Progenitor cell of endocrine pancreas (in vitro differentiated cells): ENCODE measurements around the gene PLEKHG4B. TPM values are rescaled to one million over a fixed set of nuclear protein-coding genes. Genes with fewer than 3 reads are reported as not detected.

Source experiments
- DNase-seq: peaks from one replicate; pipeline ENCODE4 v3.0.0; 2021; ENCODE audit warnings: low spot score; ENCODE audit not compliant: unreplicated experiment
- H3K27ac Mint-ChIP-seq: 2 replicates; pipeline ENCODE4 v1.8.0; 2021; ENCODE audit warnings: mild to moderate bottlenecking, moderate library complexity, mixed read lengths
- H3K27me3 Mint-ChIP-seq: 2 replicates; pipeline ENCODE4 v1.8.0; 2021; ENCODE audit warnings: mixed read lengths
- H3K36me3 Mint-ChIP-seq: 2 replicates; pipeline ENCODE4 v1.8.0; 2022; ENCODE audit warnings: mixed read lengths; ENCODE audit not compliant: insufficient read depth
- H3K4me1 Mint-ChIP-seq: 2 replicates; pipeline ENCODE4 v1.8.0; 2021; ENCODE audit warnings: low read depth, mixed read lengths
- H3K4me3 Mint-ChIP-seq: 2 replicates; pipeline ENCODE4 v1.8.0; 2021; ENCODE audit warnings: low read depth, mild to moderate bottlenecking, moderate library complexity, mixed read lengths
- H3K9me3 Mint-ChIP-seq: 2 replicates; pipeline ENCODE4 v1.8.0; 2021; ENCODE audit warnings: low read depth, mixed read lengths
- total RNA-seq: library from RNA; stranded (reverse); gene quantifications from 2 replicates; pipeline ENCODE4 v1.2.1, GENCODE V29; 2021
- TF ChIP-seq, protein P1 (sequence below): fragments of 200-600 bp; sonication (generic); IDR thresholded peaks from one replicate; pipeline ENCODE4 v1.5.0; 2021; ENCODE audit warnings: antibody characterized with exemption, mild to moderate bottlenecking; ENCODE audit not compliant: unreplicated experiment

PLEKHG4B gene
- total RNA-seq, 1 donor from 2014 or later, result 59.5 TPM

DNA sequence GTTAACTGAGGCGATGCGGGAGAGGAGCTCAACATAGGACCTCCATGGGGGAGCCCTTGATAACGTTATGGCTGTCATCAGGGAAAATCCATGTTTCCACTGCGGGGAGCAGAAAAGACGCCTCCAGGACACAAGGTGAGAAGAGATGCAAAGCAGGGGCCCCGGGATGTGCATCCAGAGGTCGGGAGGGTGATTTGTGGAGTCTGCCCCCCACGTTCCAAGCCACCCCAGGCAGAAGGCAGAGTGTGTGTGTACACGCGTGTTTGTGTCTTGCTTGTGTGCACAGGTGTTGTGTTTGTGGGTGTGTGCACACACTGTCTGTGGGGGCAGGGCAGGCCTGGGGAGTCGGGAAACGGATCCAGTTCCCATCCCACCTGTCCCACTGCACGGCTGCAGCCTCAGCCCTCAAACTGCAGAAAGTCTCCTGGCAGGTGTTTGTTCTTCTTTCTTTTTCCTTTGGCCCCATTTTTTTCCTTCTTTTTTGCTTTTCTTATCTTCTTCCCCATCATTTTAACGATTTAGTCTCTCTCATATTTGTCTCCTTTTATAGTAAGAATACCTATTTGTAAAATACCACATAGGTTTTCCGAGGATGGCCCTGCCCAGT lies 17.4 kb upstream of the PLEKHG4B start:
- no peak overlapping the region for H3K4me3 Mint-ChIP-seq
- TF ChIP-seq, protein P1, sequence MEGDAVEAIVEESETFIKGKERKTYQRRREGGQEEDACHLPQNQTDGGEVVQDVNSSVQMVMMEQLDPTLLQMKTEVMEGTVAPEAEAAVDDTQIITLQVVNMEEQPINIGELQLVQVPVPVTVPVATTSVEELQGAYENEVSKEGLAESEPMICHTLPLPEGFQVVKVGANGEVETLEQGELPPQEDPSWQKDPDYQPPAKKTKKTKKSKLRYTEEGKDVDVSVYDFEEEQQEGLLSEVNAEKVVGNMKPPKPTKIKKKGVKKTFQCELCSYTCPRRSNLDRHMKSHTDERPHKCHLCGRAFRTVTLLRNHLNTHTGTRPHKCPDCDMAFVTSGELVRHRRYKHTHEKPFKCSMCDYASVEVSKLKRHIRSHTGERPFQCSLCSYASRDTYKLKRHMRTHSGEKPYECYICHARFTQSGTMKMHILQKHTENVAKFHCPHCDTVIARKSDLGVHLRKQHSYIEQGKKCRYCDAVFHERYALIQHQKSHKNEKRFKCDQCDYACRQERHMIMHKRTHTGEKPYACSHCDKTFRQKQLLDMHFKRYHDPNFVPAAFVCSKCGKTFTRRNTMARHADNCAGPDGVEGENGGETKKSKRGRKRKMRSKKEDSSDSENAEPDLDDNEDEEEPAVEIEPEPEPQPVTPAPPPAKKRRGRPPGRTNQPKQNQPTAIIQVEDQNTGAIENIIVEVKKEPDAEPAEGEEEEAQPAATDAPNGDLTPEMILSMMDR, result no peak
- H3K36me3 Mint-ChIP-seq, result no peaks in the 10 kb centered on the region
- peaks cover 19% of the 10 kb centered on the region for H3K27me3 Mint-ChIP-seq
- no peaks in the 10 kb centered on the region for H3K9me3 Mint-ChIP-seq
- no peak for DNase-seq
- peak overlapping the region; percentile 56 for H3K27ac Mint-ChIP-seq
- H3K4me1 Mint-ChIP-seq, result peaks cover 2% of the 10 kb centered on the region

- Mint-ChIP-seq H3K27me3 (peaks cover 19% of the 10 kb centered on the region), H3K36me3 (no peaks in the 10 kb centered on the region), H3K4me3 (no peak overlapping the region), H3K27ac (peak overlapping the region; percentile 45), H3K9me3 (no peaks in the 10 kb centered on the region), H3K4me1 (peaks cover 2% of the 10 kb centered on the region)
- TF ChIP-seq, protein P1, result no peak
- no peak for DNase-seq
Measured at GRCh38 chr5:75331-76320, 16.3 kb upstream of the PLEKHG4B start.

DNA sequence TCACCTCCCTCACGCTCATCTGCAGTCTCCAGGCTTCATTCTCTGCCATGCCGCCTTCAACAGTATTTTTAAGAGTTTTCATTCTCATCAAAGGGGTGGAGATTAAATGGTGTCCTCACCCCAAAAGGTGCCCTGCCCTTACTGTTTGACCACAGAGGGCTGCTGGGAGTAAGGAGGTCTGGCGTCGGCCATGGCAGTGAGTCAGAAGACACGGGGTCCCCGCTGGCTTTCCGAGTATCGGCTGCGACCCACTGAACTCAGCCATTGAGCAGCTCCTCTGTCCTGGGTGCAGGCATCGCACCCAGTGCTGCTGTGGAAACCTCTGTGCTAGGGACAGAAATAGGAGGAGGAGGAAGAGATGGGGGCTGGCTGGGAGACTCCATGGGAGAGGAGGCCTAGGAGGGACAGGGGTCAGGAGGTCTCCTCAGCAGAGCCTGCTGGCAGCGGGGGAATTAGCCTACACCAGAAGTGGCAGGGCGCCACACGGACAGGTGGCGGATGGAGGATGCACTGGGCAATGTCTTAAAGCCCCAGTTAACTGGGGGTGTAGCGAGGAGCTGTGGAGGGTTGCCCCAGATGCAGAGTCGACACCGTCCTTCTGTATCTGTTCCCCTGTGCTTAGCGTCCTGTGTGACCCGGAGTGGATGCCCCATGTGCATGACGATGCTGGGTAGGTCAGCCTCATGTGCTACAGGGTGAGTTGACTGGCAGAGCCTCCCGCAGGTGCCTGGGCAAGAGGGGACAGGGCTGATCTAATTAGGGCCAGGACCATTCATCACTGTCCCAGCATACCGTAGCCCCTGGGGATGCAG lies 15.4 kb upstream of the PLEKHG4B start:
- H3K27ac Mint-ChIP-seq, result no peak overlapping the region
- peaks cover 7% of the 10 kb centered on the region for H3K4me1 Mint-ChIP-seq

DNA sequence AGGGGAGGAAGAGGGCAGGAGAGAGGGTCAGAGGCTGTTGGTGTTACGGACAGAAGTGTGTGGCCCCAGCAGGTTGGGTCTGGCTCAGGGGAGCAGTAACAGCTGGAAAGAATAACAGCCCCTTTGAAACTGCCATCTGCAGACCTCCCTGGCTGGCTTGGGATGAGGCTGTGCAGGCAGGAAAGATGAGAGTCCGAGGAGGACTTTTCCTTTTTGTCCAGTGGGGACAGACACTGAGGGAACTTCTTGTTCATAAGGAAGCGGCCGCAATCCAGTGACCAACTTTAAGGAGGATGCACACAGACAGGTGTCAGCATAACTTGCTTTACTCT lies 14.8 kb upstream of the PLEKHG4B start:
- DNase-seq, result no peak
- H3K4me3 Mint-ChIP-seq, result no peak overlapping the region
- H3K9me3 Mint-ChIP-seq, result no peaks in the 10 kb centered on the region
- H3K36me3 Mint-ChIP-seq, result no peaks in the 10 kb centered on the region
- no peak overlapping the region for H3K27ac Mint-ChIP-seq
- peaks cover 19% of the 10 kb centered on the region for H3K27me3 Mint-ChIP-seq
- H3K4me1 Mint-ChIP-seq, result peaks cover 13% of the 10 kb centered on the region
- TF ChIP-seq, protein P1, result no peak

More for the DNA sequence above, 15.4 kb upstream of the PLEKHG4B start:
- Mint-ChIP-seq H3K9me3 (no peaks in the 10 kb centered on the region), H3K27me3 (peaks cover 19% of the 10 kb centered on the region), H3K4me3 (no peak overlapping the region), H3K36me3 (no peaks in the 10 kb centered on the region)
- no peak for DNase-seq
- TF ChIP-seq, protein P1, result no peak

DNA sequence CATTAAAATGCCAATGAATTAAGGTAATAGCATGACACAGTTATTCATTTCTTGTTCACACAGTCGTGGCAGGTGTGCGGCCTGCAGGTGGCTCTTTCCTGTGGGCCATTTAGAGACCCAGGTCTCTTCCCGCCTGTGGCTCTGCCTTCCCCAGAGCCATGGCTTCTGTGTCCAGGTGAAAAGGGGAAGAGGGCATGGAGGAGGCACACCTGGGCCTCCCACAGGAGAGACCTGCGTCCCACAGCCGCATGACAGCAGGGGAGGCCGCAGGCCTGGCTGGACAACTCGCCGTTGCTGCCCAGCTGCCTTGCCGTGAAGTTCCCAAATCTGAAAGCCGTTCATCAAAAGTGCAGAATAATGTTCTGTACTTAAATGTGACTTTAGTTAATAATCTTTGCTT lies 14.4 kb upstream of the PLEKHG4B start:
- Mint-ChIP-seq H3K4me3 (no peak overlapping the region), H3K27me3 (peaks cover 19% of the 10 kb centered on the region), H3K36me3 (no peaks in the 10 kb centered on the region), H3K27ac (no peak overlapping the region), H3K4me1 (peaks cover 17% of the 10 kb centered on the region), H3K9me3 (no peaks in the 10 kb centered on the region)
- TF ChIP-seq, protein P1, result no peak
- DNase-seq, result no peak
